ENCODE results near the gene PHLPP1.

PHLPP1 gene

GRCh38 chr18:62998443-62998842 lies 283.1 kb downstream of the PHLPP1 start:
- no peak overlapping the region for H3K4me3 ChIP-seq (replicated peaks in 1 of 2; ENCODE audit: low read depth in 2 of 2, low read length in 2 of 2)
- TF ChIP-seq CTCF (IDR thresholded peaks at IDR 0.05; ENCODE audit: low read depth, low read length): no peak

GRCh38 chr18:62999392-62999791 lies 284.1 kb downstream of the PHLPP1 start:
- DNase-seq (ENCODE audit: low read depth in 2 of 2): peak; percentile 86 to 93
- H3K4me3 ChIP-seq (replicated peaks in 1 of 2; ENCODE audit: low read depth in 2 of 2, low read length in 2 of 2): no peak overlapping the region
- TF ChIP-seq CTCF (IDR thresholded peaks at IDR 0.05; ENCODE audit: low read depth, low read length): no peak

More at GRCh38 chr18:62998443-62998842, 283.1 kb downstream of the PHLPP1 start:
- no peak for DNase-seq (ENCODE audit: low read depth in 2 of 2)

GRCh38 chr18:62999921-63000320 lies 284.6 kb downstream of the PHLPP1 start:
- no peak for DNase-seq (ENCODE audit: low read depth in 2 of 2)
- TF ChIP-seq CTCF (IDR thresholded peaks at IDR 0.05; ENCODE audit: low read depth, low read length): no peak
- H3K4me3 ChIP-seq (replicated peaks in 1 of 2; ENCODE audit: low read depth in 2 of 2, low read length in 2 of 2): no peak overlapping the region

GRCh38 chr18:63000839-63001238 lies 285.5 kb downstream of the PHLPP1 start:
- no peak for TF ChIP-seq CTCF (IDR thresholded peaks at IDR 0.05; ENCODE audit: low read depth, low read length)
- DNase-seq (ENCODE audit: low read depth in 2 of 2): no peak

GRCh38 chr18:63001861-63002260 lies 286.5 kb downstream of the PHLPP1 start:
- no peak for TF ChIP-seq CTCF (IDR thresholded peaks at IDR 0.05; ENCODE audit: low read depth, low read length)
- H3K4me3 ChIP-seq (replicated peaks in 1 of 2; ENCODE audit: low read depth in 2 of 2, low read length in 2 of 2): no peak overlapping the region

More at GRCh38 chr18:63000839-63001238, 285.5 kb downstream of the PHLPP1 start:
- no peak overlapping the region for H3K4me3 ChIP-seq (replicated peaks in 1 of 2; ENCODE audit: low read depth in 2 of 2, low read length in 2 of 2)

GRCh38 chr18:63002305-63002704 lies 287.0 kb downstream of the PHLPP1 start:
- no peak overlapping the region for H3K4me3 ChIP-seq (replicated peaks in 1 of 2; ENCODE audit: low read depth in 2 of 2, low read length in 2 of 2)
- DNase-seq (ENCODE audit: low read depth in 2 of 2): no peak
- TF ChIP-seq CTCF (IDR thresholded peaks at IDR 0.05; ENCODE audit: low read depth, low read length): no peak

More at GRCh38 chr18:63001861-63002260, 286.5 kb downstream of the PHLPP1 start:
- DNase-seq (ENCODE audit: low read depth in 2 of 2): no peak

- no peak for TF ChIP-seq CTCF (IDR thresholded peaks at IDR 0.05; ENCODE audit: low read depth, low read length)
- H3K4me3 ChIP-seq (replicated peaks in 1 of 2; ENCODE audit: low read depth in 2 of 2, low read length in 2 of 2): no peak overlapping the region
Measured at GRCh38 chr18:63002803-63003445, 287.6 kb downstream of the PHLPP1 start.

More at GRCh38 chr18:63002803-63003445, 287.6 kb downstream of the PHLPP1 start:
- DNase-seq (ENCODE audit: low read depth in 2 of 2): no peak
